H1 (cell line): ENCODE measurements around the gene FOXP2.

Experiments used
- CBX5 ChIP-seq: fragments of 300-800, 300-1000 bp; sonication (generic); IDR thresholded peaks from 2 replicates; pipeline ENCODE4 v1.7.1; 2016; ENCODE audit warnings: antibody characterized with exemption, low read length, low read depth
- CEBPB ChIP-seq: IDR thresholded peaks from 2 replicates; pipeline ENCODE4 v1.6.1; 2012; ENCODE audit warnings: low read depth, low read length
- CTCF ChIP-seq, 3 experiments: IDR thresholded peaks; 1 replicate in 2 of 3; 2 replicates in 1 of 3; pipeline versions ENCODE4 v1.5.1 to v1.6.1; 2011; ENCODE audit warnings: low read length in 3 of 3, mild to moderate bottlenecking in 3 of 3, inconsistent platforms in 2 of 3, low read depth in 1 of 3, moderate library complexity in 1 of 3; ENCODE audit not compliant: insufficient read depth in 1 of 3; ENCODE audit errors: control extremely low read depth in 1 of 3
- EP300 ChIP-seq, 2 experiments: IDR thresholded peaks; 1 replicate in 1 of 2; 2 replicates in 1 of 2; pipeline ENCODE4 v1.6.1; 2011 to 2012; ENCODE audit warnings: low read depth in 2 of 2, low read length in 2 of 2, mild to moderate bottlenecking in 2 of 2, borderline replicate concordance in 1 of 2, inconsistent platforms in 1 of 2, moderate library complexity in 1 of 2
- HDAC6 ChIP-seq: IDR thresholded peaks from one replicate; pipeline ENCODE4 v1.7.1; 2012; ENCODE audit warnings: low read depth, mild to moderate bottlenecking, inconsistent platforms, low read length, moderate library complexity
- JUN ChIP-seq: IDR thresholded peaks from 2 replicates; pipeline ENCODE4 v1.6.1; 2011; ENCODE audit warnings: low read depth, mild to moderate bottlenecking, improper control_type of control experiment, low read length
- MAX ChIP-seq: IDR thresholded peaks from 2 replicates; pipeline ENCODE4 v1.6.1; 2012; ENCODE audit warnings: inconsistent platforms
- POLR2A ChIP-seq, 2 experiments: IDR thresholded peaks; 1 replicate in 1 of 2; 2 replicates in 1 of 2; pipeline ENCODE4 v1.6.1; 2011; ENCODE audit warnings: low read depth in 2 of 2, low read length in 2 of 2, mild to moderate bottlenecking in 2 of 2; ENCODE audit errors: control extremely low read depth in 1 of 2
- POLR2AphosphoS5 ChIP-seq: IDR thresholded peaks from 2 replicates; pipeline ENCODE4 v1.6.1; 2011; ENCODE audit warnings: low read depth, low read length
- RBBP5 ChIP-seq: IDR thresholded peaks from 2 replicates; pipeline ENCODE4 v1.7.1; 2012; ENCODE audit warnings: low read depth, mild to moderate bottlenecking, inconsistent platforms, low read length, moderate library complexity, borderline replicate concordance
- SAP30 ChIP-seq: fragments of 300-600 bp; sonication (generic); IDR thresholded peaks from 2 replicates; pipeline ENCODE4 v1.7.1; 2012; ENCODE audit warnings: low read length, moderate library complexity, mild to moderate bottlenecking, inconsistent platforms; ENCODE audit not compliant: insufficient read depth, insufficient replicate concordance
- SP2 ChIP-seq: IDR thresholded peaks from 2 replicates; pipeline ENCODE4 v1.6.1; 2012; ENCODE audit warnings: mild to moderate bottlenecking, low read length, inconsistent platforms
- TAF1 ChIP-seq: IDR thresholded peaks from 2 replicates; pipeline ENCODE4 v1.6.1; 2011; ENCODE audit warnings: mild to moderate bottlenecking, low read depth, low read length
- TEAD4 ChIP-seq: IDR thresholded peaks from 2 replicates; pipeline ENCODE4 v1.6.1; 2012; ENCODE audit warnings: low read depth, low read length, inconsistent platforms, mixed read lengths

- TF ChIP-seq MAX (no peak), POLR2A (IDR thresholded peaks at IDR 0.05; ENCODE audit: control extremely low read depth in 1 of 2, low read depth in 2 of 2, low read length in 2 of 2) (no peak), SP2 (no peak), CTCF (IDR thresholded peaks at IDR 0.05; ENCODE audit: control extremely low read depth in 1 of 3, insufficient read depth in 1 of 3, low read depth in 1 of 3, low read length in 3 of 3) (no peak), CEBPB (no peak), HDAC6 (no peak), CBX5 (no peak), JUN (no peak), POLR2AphosphoS5 (no peak), TEAD4 (no peak), TAF1 (no peak), SAP30 (no peak), RBBP5 (no peak), EP300 (IDR thresholded peaks at IDR 0.05; ENCODE audit: borderline replicate concordance in 1 of 2, low read depth in 2 of 2, low read length in 2 of 2) (no peak)
These were observed 48.8 kb upstream of the FOXP2 start for GRCh38 chr7:114365791-114366190.
